Psoas muscle (tissue), 8 donors: ENCODE results near the gene PTPRH. TPM values are rescaled to one million over a fixed set of nuclear protein-coding genes. Genes with fewer than 3 reads are reported as not detected.

ENCODE experiments used
- ATAC-seq, 4 donors: fragments of 200-7000 bp; cut with Tn5 transposase; one replicate each; pipeline ENCODE4 v1.9.1; 2020; ENCODE audit warnings: moderate library complexity in 3 of 4, mild to moderate bottlenecking in 2 of 4
- DNase-seq, 2 donors: peaks; one replicate each; pipeline ENCODE4 v3.0.0-alpha.2; 2020
- H3K27ac ChIP-seq: fragments of 200-600 bp; one replicate; pipeline ENCODE4 v1.8.0; 2022
- H3K27me3 ChIP-seq, 3 donors: fragments of 200-600 bp in 1 of 3; one replicate each; pipeline versions ENCODE4 v1.6.1 to v1.8.0; 2013 to 2022; ENCODE audit warnings: low read length in 2 of 3, mild to moderate bottlenecking in 2 of 3, moderate library complexity in 1 of 3; ENCODE audit not compliant: insufficient read depth in 3 of 3
- H3K36me3 ChIP-seq, 2 donors: fragments of 200-600 bp in 1 of 2; one replicate each; pipeline versions ENCODE4 v1.6.1 to v1.8.0; 2013 to 2022; ENCODE audit warnings: low read depth in 1 of 2, mild to moderate bottlenecking in 1 of 2, moderate library complexity in 1 of 2; ENCODE audit not compliant: insufficient read depth in 1 of 2
- H3K4me1 ChIP-seq: fragments of 200-600 bp; one replicate; pipeline ENCODE4 v1.8.0; 2022
- H3K4me3 ChIP-seq: fragments of 200-600 bp; one replicate; pipeline ENCODE4 v1.8.0; 2022; ENCODE audit warnings: mild to moderate bottlenecking
- H3K9me3 ChIP-seq: fragments of 200-600 bp; one replicate; pipeline ENCODE4 v1.8.0; 2022
- WGBS, 3 donors: extraction: QIAGEN DNeasy Blood & Tissue Kit; methylation state at CpG; one replicate each; pipeline versions ENCODE4 v1.1.6 to v1.1.7; 2013; 5-methylcytosine and 5-hydroxymethylcytosine counted together
- intact Hi-C, 2 donors: fragments of 100-400 bp; cut with DNase I; formaldehyde crosslinking; loops; one replicate each; pipeline versions ENCODE4 v1.11.0 to v1.14.2; 2022
- polyA plus RNA-seq, 3 donors: library from polyadenylated mRNA; stranded (reverse); fragments of 200-250 nt; gene quantifications; one replicate each; pipeline ENCODE4 v1.2.3, GENCODE V29; 2013
- total RNA-seq, 4 donors: library from RNA; stranded (reverse); fragmentation: NEBNext Ultra II Directional in 2 of 4; extraction: Animal tissue kit (Norgen Biotek cat#: 25700) in 2 of 4; gene quantifications; one replicate each; pipeline versions ENCODE4 v1.2.1 to v1.2.4, GENCODE V29; 2021 to 2023
- TF ChIP-seq, protein P1 (sequence below): fragments of 200-600 bp; IDR thresholded peaks from one replicate; pipeline ENCODE4 v1.8.0; 2022; ENCODE audit warnings: antibody characterized with exemption
- donor health status: healthy with polysubstance abuse.
- donor health status: DM: no; HTN: no; CAD: no; lungs with moderate emphysema.
- donor health status: Bipolar disorder and iron deficiency.
- donor health status: healthy.
- donor health status: DM: yes; HTN: yes; CAD: no.
- donor health status: DM: no; HTN: no; CAD: no.
- donor health status: DM: no; HTN: no; CAD: no.
- donor health status: DM: yes; HTN: yes; CAD: no.

PTPRH gene
- total and polyA plus RNA-seq, 7 donors = 0.04 to 0.18 (median 0.13) TPM; not detected in 1

DNA sequence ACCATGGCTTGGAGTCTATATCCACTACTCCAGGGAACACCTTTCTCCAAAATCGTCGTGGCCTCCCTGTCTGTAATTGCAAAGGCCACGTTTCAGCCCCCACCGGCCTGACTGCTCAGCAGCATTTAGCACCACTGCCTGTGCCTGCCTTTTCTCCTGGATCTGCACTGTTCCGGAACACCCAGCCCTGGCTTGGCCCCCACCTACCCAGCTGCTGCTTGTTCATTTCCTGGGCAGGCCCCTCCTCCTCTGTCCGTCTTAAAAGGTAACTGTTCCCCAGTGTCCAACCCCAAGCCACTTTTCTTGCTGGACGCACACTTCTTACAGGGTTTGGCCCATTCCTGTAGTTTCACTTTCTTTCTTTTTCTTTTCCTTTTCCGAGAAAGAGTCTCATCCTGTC lies 20.7 kb downstream of the PTPRH start:
- no peak overlapping the region for H3K4me3 ChIP-seq
- TF ChIP-seq, protein P1, sequence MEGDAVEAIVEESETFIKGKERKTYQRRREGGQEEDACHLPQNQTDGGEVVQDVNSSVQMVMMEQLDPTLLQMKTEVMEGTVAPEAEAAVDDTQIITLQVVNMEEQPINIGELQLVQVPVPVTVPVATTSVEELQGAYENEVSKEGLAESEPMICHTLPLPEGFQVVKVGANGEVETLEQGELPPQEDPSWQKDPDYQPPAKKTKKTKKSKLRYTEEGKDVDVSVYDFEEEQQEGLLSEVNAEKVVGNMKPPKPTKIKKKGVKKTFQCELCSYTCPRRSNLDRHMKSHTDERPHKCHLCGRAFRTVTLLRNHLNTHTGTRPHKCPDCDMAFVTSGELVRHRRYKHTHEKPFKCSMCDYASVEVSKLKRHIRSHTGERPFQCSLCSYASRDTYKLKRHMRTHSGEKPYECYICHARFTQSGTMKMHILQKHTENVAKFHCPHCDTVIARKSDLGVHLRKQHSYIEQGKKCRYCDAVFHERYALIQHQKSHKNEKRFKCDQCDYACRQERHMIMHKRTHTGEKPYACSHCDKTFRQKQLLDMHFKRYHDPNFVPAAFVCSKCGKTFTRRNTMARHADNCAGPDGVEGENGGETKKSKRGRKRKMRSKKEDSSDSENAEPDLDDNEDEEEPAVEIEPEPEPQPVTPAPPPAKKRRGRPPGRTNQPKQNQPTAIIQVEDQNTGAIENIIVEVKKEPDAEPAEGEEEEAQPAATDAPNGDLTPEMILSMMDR = no peak
- peaks cover 0 to 28% (median 5%) of the 10 kb centered on the region in 3 donors for H3K27me3 ChIP-seq
- H3K4me1 ChIP-seq = no peaks in the 10 kb centered on the region
- intact Hi-C loops = no loop called here
- H3K27ac ChIP-seq = no peak overlapping the region
- DNase-seq (no peak), ATAC-seq (no peak)
- 57 to 65% (median 59%) methylated on average over 8 of the region's 8 CpGs for WGBS, 3 donors
- no peaks in the 10 kb centered on the region for H3K9me3 ChIP-seq
- no peaks in the 10 kb centered on the region for H3K36me3 ChIP-seq

DNA sequence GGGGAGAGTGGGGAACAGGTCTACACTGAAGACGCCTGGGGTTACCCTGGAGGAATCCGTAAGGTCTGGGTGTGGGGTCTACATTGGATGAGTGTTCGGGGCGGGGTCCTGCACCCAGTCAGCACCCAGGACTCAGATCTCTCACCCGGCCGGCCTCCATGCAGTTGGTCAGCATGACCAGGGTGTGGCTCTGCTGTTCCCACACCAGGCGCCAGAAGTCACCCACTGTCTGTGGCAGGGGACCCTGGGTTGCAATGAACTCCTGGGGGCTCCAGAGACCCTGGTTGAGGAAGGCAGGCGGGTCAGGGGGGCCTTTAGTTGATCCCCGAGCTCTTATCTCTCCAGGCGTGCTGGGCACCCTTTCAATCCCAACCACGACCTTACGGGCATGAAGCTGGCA lies 23.2 kb downstream of the PTPRH start:
- 71 to 75% (median 72%) methylated on average over 11 to 12 of the region's 12 CpGs for WGBS, 3 donors
- intact Hi-C loops = no loop called here
- Histone ChIP-seq H3K27ac (no peak overlapping the region), H3K27me3 (peaks cover 0 to 37% (median 2%) of the 10 kb centered on the region in 3 donors), H3K4me3 (no peak overlapping the region), H3K36me3 (no peaks in the 10 kb centered on the region), H3K9me3 (no peaks in the 10 kb centered on the region), H3K4me1 (no peaks in the 10 kb centered on the region)
- ATAC-seq = no peak
- DNase-seq = no peak
- TF ChIP-seq, protein P1 = no peak

DNA sequence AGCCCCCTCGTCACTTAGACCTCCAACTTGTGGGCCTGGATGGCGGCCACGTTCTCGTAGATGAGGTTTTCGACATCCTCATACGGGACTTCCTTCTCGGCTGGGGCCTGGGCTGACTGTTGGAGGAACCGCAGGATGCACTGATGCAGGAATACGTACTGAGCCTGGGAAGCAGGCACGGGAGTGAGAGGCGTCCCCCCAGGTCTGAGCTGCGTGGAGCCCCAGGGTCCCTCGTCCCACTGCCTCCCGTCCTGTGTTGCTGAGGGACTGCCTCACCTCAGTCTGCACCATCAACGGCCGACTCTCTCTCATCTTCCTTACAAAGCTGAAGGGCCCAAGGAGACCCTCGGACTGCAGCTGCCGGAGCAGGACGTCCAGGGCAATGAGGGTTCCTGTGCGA lies 27.6 kb downstream of the PTPRH start:
- Histone ChIP-seq H3K27me3 (peaks cover 0 to 81% (median 21%) of the 10 kb centered on the region in 3 donors), H3K9me3 (no peaks in the 10 kb centered on the region), H3K36me3 (no peaks in the 10 kb centered on the region), H3K27ac (no peak overlapping the region), H3K4me3 (no peak overlapping the region), H3K4me1 (peaks cover 7% of the 10 kb centered on the region)
- 68 to 70% (median 69%) methylated on average over 20 of the region's 20 CpGs for WGBS, 3 donors
- DNase-seq = no peak
- TF ChIP-seq, protein P1 = no peak
- no peak for ATAC-seq
- intact Hi-C loops = no loop called here

DNA sequence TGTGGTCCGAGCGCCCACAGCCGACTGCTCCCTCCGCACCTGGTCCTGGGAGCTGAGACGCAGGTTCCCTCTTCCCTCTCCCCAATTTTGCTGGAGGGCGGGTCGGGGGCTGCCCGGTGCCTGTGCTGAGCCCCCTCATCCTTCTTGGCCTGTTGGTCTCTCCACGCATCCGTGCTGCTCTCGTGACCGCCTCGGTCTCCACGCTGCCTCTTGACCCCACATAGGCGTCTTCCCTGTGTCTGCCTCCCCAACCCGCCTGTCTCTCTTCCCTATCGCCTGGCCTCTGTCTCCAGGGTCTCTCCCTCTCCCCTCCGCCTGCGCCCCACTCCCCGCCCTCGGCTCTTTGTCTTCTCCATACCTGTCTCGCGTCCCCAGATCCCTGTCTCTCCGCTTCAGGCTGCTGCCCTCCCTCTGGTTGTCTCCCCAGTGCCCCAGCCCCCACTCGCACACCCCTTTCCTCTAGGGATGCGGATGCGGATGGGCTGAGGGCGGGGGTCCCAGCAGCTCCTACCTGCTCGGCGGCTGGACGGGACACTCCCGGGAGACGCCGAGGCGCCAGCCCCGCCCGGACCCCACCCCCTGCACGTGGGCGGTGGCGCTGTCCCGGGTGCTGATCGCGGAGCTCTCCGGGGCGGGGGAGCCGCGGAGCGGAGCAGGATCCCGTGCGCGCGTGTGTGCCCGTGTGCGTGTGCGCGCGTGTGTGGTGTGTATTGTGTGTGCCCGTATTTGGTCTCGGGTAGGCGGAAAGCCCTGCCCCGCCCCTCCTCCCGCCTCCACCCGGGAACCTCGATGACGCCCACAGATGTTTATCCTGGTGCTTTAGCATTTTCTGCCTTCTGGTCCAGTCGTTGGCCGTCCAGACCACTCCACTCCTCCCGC lies 29.5 kb downstream of the PTPRH start, which contains the start of gene SYT5:
Gene SYT5, minus strand, starts transcription at position 684 of the 879 bp plus-strand sequence. CDS start 1,248 bp downstream, outside the sequence.
- no peak within 1 kb of the TSS for H3K27ac ChIP-seq
- no peak for DNase-seq
- 1 to 2% (median 2%) methylated on average over 45 to 68 of the region's 68 CpGs for WGBS, 3 donors
- intact Hi-C loops = no loop called here
- ATAC-seq = peak; percentile 63 to 73 (median 70)
- peaks cover 7% of the 10 kb centered on the region for H3K4me1 ChIP-seq
- peak within 1 kb of the TSS; percentile 56 for H3K4me3 ChIP-seq
- no peaks in the 10 kb centered on the region for H3K9me3 ChIP-seq
- peaks cover 0 to 89% (median 30%) of the 10 kb centered on the region in 3 donors for H3K27me3 ChIP-seq
- TF ChIP-seq, protein P1 = no peak
- H3K36me3 ChIP-seq = no peaks in the 10 kb centered on the region
